Uterus (tissue), 2 donors: ENCODE data around the gene RANBP6.

Experiments used
- CTCF ChIP-seq, 4 experiments: fragments of 200-600 bp in 2 of 4; fragments of 450-650 bp in 2 of 4; sonication (generic) in 2 of 4; IDR thresholded peaks; one replicate each; pipeline ENCODE4 v1.5.1; 2016 to 2019; ENCODE audit warnings: antibody characterized with exemption in 4 of 4, mild to moderate bottlenecking in 2 of 4, moderate library complexity in 1 of 4
- POLR2A ChIP-seq, 2 donors: fragments of 450-650 bp; IDR thresholded peaks; one replicate each; pipeline ENCODE4 v1.6.1; 2016; ENCODE audit warnings: antibody characterized with exemption in 2 of 2, mild to moderate bottlenecking in 1 of 2, moderate library complexity in 1 of 2

- TF ChIP-seq POLR2A (IDR thresholded peaks at IDR 0.05) (no peak), CTCF (IDR thresholded peaks at IDR 0.05) (no peak)
Observed at GRCh38 chr9:6052293-6052919, 37.0 kb upstream of the RANBP6 start.
